Measurements from ENCODE around the gene MRI1. TPM values are rescaled to one million over a fixed set of nuclear protein-coding genes. Genes with fewer than 3 reads are reported as not detected.

MRI1 gene
- total RNA-seq, 1 donor from 2014 or later = 165 TPM

- no peak for DNase-seq (ENCODE audit: low spot score)
- H3K27ac Mint-ChIP-seq (ENCODE audit: unreplicated experiment) = no peak overlapping the region
- H3K36me3 Mint-ChIP-seq (ENCODE audit: low read depth, unreplicated experiment) = peaks cover 18% of the 10 kb centered on the region
- H3K27me3 Mint-ChIP-seq (ENCODE audit: unreplicated experiment) = peaks cover 2% of the 10 kb centered on the region
- H3K9me3 Mint-ChIP-seq (ENCODE audit: unreplicated experiment) = no peaks in the 10 kb centered on the region
- peak overlapping the region; percentile 15 for H3K4me3 Mint-ChIP-seq (ENCODE audit: unreplicated experiment)
- no peak for TF ChIP-seq CTCF (IDR thresholded peaks at IDR 0.05; ENCODE audit: unreplicated experiment)
- no peaks in the 10 kb centered on the region for H3K4me1 Mint-ChIP-seq (ENCODE audit: unreplicated experiment)
Measured at GRCh38 chr19:13813147-13813546, 48.8 kb downstream of the MRI1 start.

GRCh38 chr19:13814550-13814949 lies 50.2 kb downstream of the MRI1 start:
- Mint-ChIP-seq H3K27me3 (ENCODE audit: unreplicated experiment) (no peaks in the 10 kb centered on the region), H3K27ac (ENCODE audit: unreplicated experiment) (no peak overlapping the region), H3K9me3 (ENCODE audit: unreplicated experiment) (no peaks in the 10 kb centered on the region), H3K36me3 (ENCODE audit: low read depth, unreplicated experiment) (peaks cover 14% of the 10 kb centered on the region), H3K4me1 (ENCODE audit: unreplicated experiment) (no peaks in the 10 kb centered on the region), H3K4me3 (ENCODE audit: unreplicated experiment) (no peak overlapping the region)
- no peak for TF ChIP-seq CTCF (IDR thresholded peaks at IDR 0.05; ENCODE audit: unreplicated experiment)
- DNase-seq (ENCODE audit: low spot score) = no peak

GRCh38 chr19:13817018-13817614 lies 52.8 kb downstream of the MRI1 start:
- no peaks in the 10 kb centered on the region for H3K9me3 Mint-ChIP-seq (ENCODE audit: unreplicated experiment)
- no peak overlapping the region for H3K27ac Mint-ChIP-seq (ENCODE audit: unreplicated experiment)
- H3K36me3 Mint-ChIP-seq (ENCODE audit: low read depth, unreplicated experiment) = peaks cover 22% of the 10 kb centered on the region
- no peak overlapping the region for H3K4me3 Mint-ChIP-seq (ENCODE audit: unreplicated experiment)
- TF ChIP-seq CTCF (IDR thresholded peaks at IDR 0.05; ENCODE audit: unreplicated experiment) = no peak
- no peaks in the 10 kb centered on the region for H3K4me1 Mint-ChIP-seq (ENCODE audit: unreplicated experiment)
- DNase-seq (ENCODE audit: low spot score) = no peak
- H3K27me3 Mint-ChIP-seq (ENCODE audit: unreplicated experiment) = no peaks in the 10 kb centered on the region

GRCh38 chr19:13817615-13818371 lies 53.5 kb downstream of the MRI1 start:
- H3K27ac Mint-ChIP-seq (ENCODE audit: unreplicated experiment) = no peak overlapping the region
- no peaks in the 10 kb centered on the region for H3K27me3 Mint-ChIP-seq (ENCODE audit: unreplicated experiment)
- TF ChIP-seq CTCF (IDR thresholded peaks at IDR 0.05; ENCODE audit: unreplicated experiment) = no peak
- no peaks in the 10 kb centered on the region for H3K4me1 Mint-ChIP-seq (ENCODE audit: unreplicated experiment)
- peaks cover 26% of the 10 kb centered on the region for H3K36me3 Mint-ChIP-seq (ENCODE audit: low read depth, unreplicated experiment)
- peak overlapping the region; percentile 71 for H3K4me3 Mint-ChIP-seq (ENCODE audit: unreplicated experiment)
- no peaks in the 10 kb centered on the region for H3K9me3 Mint-ChIP-seq (ENCODE audit: unreplicated experiment)
- peak; percentile 43 for DNase-seq (ENCODE audit: low spot score)

GRCh38 chr19:13819238-13819637 lies 54.9 kb downstream of the MRI1 start:
- no peak for TF ChIP-seq CTCF (IDR thresholded peaks at IDR 0.05; ENCODE audit: unreplicated experiment)
- Mint-ChIP-seq H3K27me3 (ENCODE audit: unreplicated experiment) (no peaks in the 10 kb centered on the region), H3K27ac (ENCODE audit: unreplicated experiment) (no peak overlapping the region), H3K36me3 (ENCODE audit: low read depth, unreplicated experiment) (peaks cover 31% of the 10 kb centered on the region), H3K4me1 (ENCODE audit: unreplicated experiment) (no peaks in the 10 kb centered on the region), H3K9me3 (ENCODE audit: unreplicated experiment) (no peaks in the 10 kb centered on the region), H3K4me3 (ENCODE audit: unreplicated experiment) (no peak overlapping the region)
- DNase-seq (ENCODE audit: low spot score) = no peak

Measured in endothelial cell (in vitro differentiated cells).